HepG2 (cell line): ENCODE results near the gene LINGO3. TPM values are rescaled to one million over a fixed set of nuclear protein-coding genes. Genes with fewer than 3 reads are reported as not detected.
A peak's percentile ranks its signal among the peaks of the same experiment; 100 is the strongest.

Source experiments
- HDAC1 ChIP-seq: sonication (generic); formaldehyde crosslinking; IDR thresholded peaks from 2 replicates; pipeline ENCODE4 v1.5.1; 2020; ENCODE audit warnings: mild to moderate bottlenecking, missing genetic modification reagents
- RBM39 ChIP-seq: fragments of 200-400 bp; formaldehyde crosslinking; IDR thresholded peaks from one replicate; pipeline ENCODE4 v1.6.1; 2018; ENCODE audit warnings: antibody characterized with exemption, mild to moderate bottlenecking, low read depth, low read length; ENCODE audit not compliant: poor library complexity, severe bottlenecking
- RFX3 ChIP-seq: IDR thresholded peaks from 2 replicates; pipeline ENCODE4 v1.6.1; 2016; ENCODE audit warnings: missing biosample characterization, missing genetic modification reagents
- SAP130 ChIP-seq: IDR thresholded peaks from 2 replicates; pipeline ENCODE4 v1.6.1; 2016; ENCODE audit warnings: low read depth
- SP140L ChIP-seq: sonication (generic); formaldehyde crosslinking; IDR thresholded peaks from 2 replicates; pipeline ENCODE4 v1.4.0; 2020; ENCODE audit warnings: missing genetic modification reagents, borderline replicate concordance
- TRAFD1 ChIP-seq: sonication (generic); formaldehyde crosslinking; IDR thresholded peaks from 2 replicates; pipeline ENCODE4 v1.5.1; 2020; ENCODE audit warnings: missing genetic modification reagents, mild to moderate bottlenecking, borderline replicate concordance
- ZNF292 ChIP-seq: sonication (generic); formaldehyde crosslinking; IDR thresholded peaks from 2 replicates; pipeline ENCODE4 v1.8.1; 2022; ENCODE audit warnings: mild to moderate bottlenecking, low read depth, missing genetic modification reagents, borderline replicate concordance
- ZNF318 ChIP-seq: sonication (generic); formaldehyde crosslinking; IDR thresholded peaks from 2 replicates; pipeline ENCODE4 v1.4.0; 2020; ENCODE audit warnings: mild to moderate bottlenecking, missing genetic modification reagents
- ZNF350 ChIP-seq: sonication (generic); formaldehyde crosslinking; IDR thresholded peaks from 2 replicates; pipeline ENCODE4 v1.4.0; 2020; ENCODE audit warnings: mild to moderate bottlenecking, low read depth, missing genetic modification reagents, borderline replicate concordance
- ZNF747 ChIP-seq: sonication (generic); formaldehyde crosslinking; IDR thresholded peaks from 2 replicates; pipeline ENCODE4 v1.8.1; 2023; ENCODE audit warnings: missing genetic modification reagents, mild to moderate bottlenecking, borderline replicate concordance
- ZNF788 ChIP-seq: sonication (generic); formaldehyde crosslinking; IDR thresholded peaks from 2 replicates; pipeline ENCODE4 v1.5.0; 2020; ENCODE audit warnings: mild to moderate bottlenecking, missing genetic modification reagents, borderline replicate concordance
- polyA plus RNA-seq, 8 experiments: library from polyadenylated mRNA; depleted of rRNA in 3 of 8; stranded (reverse) in 7 of 8; unstranded in 1 of 8; fragments of >200 nt; fragmentation: Illumina TruSeq in 4 of 8; extraction: Trizol in 4 of 8; gene quantifications; 2 replicates each; pipeline versions ENCODE4 v1.2.1 to v1.2.3, GENCODE V29; 2011 to 2016; ENCODE audit warnings: low read depth in 4 of 8, missing spikeins in 1 of 8, mixed read lengths in 1 of 8; ENCODE audit not compliant: insufficient read depth in 1 of 8
- total RNA-seq, 5 experiments: library from RNA; depleted of rRNA; stranded (reverse); fragments of >200 nt; fragmentation: Illumina TruSeq; extraction: Trizol; gene quantifications; 2 replicates each; pipeline ENCODE4 v1.2.3, GENCODE V29; 2016; ENCODE audit warnings: low read depth in 1 of 5
- TF ChIP-seq, protein P1 (sequence below): sonication (generic); formaldehyde crosslinking; IDR thresholded peaks from 2 replicates; pipeline ENCODE4 v1.4.0; 2020; ENCODE audit warnings: missing genetic modification reagents

The LINGO3 gene
- total and polyA plus RNA-seq, 2 of the 13 experiments (the other 11 are each of a cell fraction or from before 2014, with no cell fraction given): not detected

DNA sequence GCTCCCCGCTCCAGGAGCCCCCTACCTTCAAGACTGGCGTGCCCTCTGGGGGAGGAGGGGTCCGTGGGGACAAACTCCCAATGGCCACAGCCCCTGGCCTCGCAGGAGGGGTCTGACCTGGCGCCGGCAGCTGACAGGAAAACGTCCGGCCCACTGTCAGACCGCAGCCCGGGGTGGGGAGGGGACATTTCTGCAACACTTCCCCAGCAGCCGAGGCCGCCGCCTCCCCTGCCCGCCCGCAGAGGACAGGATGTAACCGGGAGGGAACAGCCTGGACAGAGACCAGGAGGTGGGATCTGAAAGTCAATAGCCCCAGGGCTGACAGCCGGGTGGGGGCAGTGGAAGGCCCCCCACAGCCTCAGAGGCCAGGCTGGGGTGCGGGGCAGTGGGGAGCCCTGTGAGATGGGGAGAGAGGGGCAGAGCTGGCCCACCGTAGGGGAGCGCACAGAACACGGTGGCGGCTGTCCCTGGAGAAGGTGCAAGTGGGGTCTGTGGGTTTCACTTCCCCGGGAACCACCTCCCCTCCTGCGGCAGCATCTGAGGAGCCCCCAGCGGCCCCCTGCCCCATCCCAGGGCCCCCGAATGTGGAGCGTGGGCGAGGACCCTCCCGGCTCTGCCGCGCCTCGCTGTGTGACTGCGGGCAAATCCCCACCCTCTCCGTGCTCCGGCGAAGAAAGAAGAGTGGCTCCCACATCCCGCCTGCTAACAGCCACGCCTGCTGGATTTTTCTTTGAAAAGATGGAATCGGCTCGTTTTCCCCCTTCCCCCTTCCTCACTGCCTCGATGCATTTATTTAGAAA is 25.7 kb downstream of the LINGO3 start, which contains the start of gene PEAK3 (continued):
- TF ChIP-seq ZNF318 (CRISPR knock-in tag) (no peak), HDAC1 (CRISPR knock-in tag) (peak; percentile 32; the same call in 1 of the 2 replicates), RBM39 (peak; percentile 33), RFX3 (CRISPR knock-in tag) (no peak), ZNF292 (CRISPR knock-in tag) (peak; percentile 83), ZNF747 (CRISPR knock-in tag) (no peak), SP140L (CRISPR knock-in tag) (no peak), TRAFD1 (CRISPR knock-in tag) (no peak), SAP130 (peak; percentile 49; the same call in 1 of the 2 replicates), ZNF350 (peak; percentile 26; the same call in 1 of the 2 replicates), ZNF788 (CRISPR knock-in tag) (peak; percentile 40; the same call in 1 of the 2 replicates)
- TF ChIP-seq, protein P1, sequence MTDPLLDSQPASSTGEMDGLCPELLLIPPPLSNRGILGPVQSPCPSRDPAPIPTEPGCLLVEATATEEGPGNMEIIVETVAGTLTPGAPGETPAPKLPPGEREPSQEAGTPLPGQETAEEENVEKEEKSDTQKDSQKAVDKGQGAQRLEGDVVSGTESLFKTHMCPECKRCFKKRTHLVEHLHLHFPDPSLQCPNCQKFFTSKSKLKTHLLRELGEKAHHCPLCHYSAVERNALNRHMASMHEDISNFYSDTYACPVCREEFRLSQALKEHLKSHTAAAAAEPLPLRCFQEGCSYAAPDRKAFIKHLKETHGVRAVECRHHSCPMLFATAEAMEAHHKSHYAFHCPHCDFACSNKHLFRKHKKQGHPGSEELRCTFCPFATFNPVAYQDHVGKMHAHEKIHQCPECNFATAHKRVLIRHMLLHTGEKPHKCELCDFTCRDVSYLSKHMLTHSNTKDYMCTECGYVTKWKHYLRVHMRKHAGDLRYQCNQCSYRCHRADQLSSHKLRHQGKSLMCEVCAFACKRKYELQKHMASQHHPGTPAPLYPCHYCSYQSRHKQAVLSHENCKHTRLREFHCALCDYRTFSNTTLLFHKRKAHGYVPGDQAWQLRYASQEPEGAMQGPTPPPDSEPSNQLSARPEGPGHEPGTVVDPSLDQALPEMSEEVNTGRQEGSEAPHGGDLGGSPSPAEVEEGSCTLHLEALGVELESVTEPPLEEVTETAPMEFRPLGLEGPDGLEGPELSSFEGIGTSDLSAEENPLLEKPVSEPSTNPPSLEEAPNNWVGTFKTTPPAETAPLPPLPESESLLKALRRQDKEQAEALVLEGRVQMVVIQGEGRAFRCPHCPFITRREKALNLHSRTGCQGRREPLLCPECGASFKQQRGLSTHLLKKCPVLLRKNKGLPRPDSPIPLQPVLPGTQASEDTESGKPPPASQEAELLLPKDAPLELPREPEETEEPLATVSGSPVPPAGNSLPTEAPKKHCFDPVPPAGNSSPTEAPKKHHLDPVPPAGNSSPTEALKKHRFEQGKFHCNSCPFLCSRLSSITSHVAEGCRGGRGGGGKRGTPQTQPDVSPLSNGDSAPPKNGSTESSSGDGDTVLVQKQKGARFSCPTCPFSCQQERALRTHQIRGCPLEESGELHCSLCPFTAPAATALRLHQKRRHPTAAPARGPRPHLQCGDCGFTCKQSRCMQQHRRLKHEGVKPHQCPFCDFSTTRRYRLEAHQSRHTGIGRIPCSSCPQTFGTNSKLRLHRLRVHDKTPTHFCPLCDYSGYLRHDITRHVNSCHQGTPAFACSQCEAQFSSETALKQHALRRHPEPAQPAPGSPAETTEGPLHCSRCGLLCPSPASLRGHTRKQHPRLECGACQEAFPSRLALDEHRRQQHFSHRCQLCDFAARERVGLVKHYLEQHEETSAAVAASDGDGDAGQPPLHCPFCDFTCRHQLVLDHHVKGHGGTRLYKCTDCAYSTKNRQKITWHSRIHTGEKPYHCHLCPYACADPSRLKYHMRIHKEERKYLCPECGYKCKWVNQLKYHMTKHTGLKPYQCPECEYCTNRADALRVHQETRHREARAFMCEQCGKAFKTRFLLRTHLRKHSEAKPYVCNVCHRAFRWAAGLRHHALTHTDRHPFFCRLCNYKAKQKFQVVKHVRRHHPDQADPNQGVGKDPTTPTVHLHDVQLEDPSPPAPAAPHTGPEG: peak; percentile 81; the same call in 1 of the 2 replicates
